CD14-positive monocyte (primary cell): ENCODE measurements around the gene SPN. TPM values are rescaled to one million over a fixed set of nuclear protein-coding genes. Genes with fewer than 3 reads are reported as not detected.

Source experiments
- DNase-seq, 3 donors: peaks; one replicate each; pipeline ENCODE4 v3.0.0-alpha.2; 2011 to 2022
- H2AFZ ChIP-seq: 2 replicates; pipeline ENCODE4 v1.6.0; 2012; ENCODE audit warnings: mild to moderate bottlenecking, low read depth, low read length, inconsistent platforms; ENCODE audit not compliant: insufficient read depth, poor library complexity, severe bottlenecking
- H3K27ac ChIP-seq, 2 donors: 1 replicate in 1 of 2; 2 replicates in 1 of 2; pipeline ENCODE4 v1.5.1; 2012 to 2013; ENCODE audit warnings: low read length in 2 of 2, control low read depth in 1 of 2, inconsistent platforms in 1 of 2, low read depth in 1 of 2, mild to moderate bottlenecking in 1 of 2
- H3K27me3 ChIP-seq, 2 donors: one replicate each; pipeline versions ENCODE4 v1.6.0 to v1.6.1; 2011 to 2013; ENCODE audit warnings: low read length in 2 of 2; ENCODE audit not compliant: control insufficient read depth in 2 of 2, insufficient read depth in 2 of 2
- H3K36me3 ChIP-seq, 2 donors: replicated peaks in 1 of 2; 1 replicate in 1 of 2; 2 replicates in 1 of 2; pipeline versions ENCODE4 v1.5.1 to v1.6.1; 2012 to 2013; ENCODE audit warnings: low read length in 2 of 2, control low read depth in 1 of 2, inconsistent platforms in 1 of 2, mild to moderate bottlenecking in 1 of 2; ENCODE audit not compliant: insufficient read depth in 2 of 2, control insufficient read depth in 1 of 2
- H3K4me1 ChIP-seq, 2 donors: 1 replicate in 1 of 2; 2 replicates in 1 of 2; pipeline versions ENCODE4 v1.5.1 to v1.6.1; 2012 to 2013; ENCODE audit warnings: low read length in 2 of 2, control low read depth in 1 of 2, inconsistent platforms in 1 of 2, mild to moderate bottlenecking in 1 of 2, moderate library complexity in 1 of 2; ENCODE audit not compliant: insufficient read depth in 2 of 2, control insufficient read depth in 1 of 2
- H3K4me2 ChIP-seq: replicated peaks from 2 replicates; pipeline ENCODE3; 2012; ENCODE audit warnings: low read length, moderate library complexity, mild to moderate bottlenecking; ENCODE audit not compliant: poor library complexity, severe bottlenecking; ENCODE audit errors: extremely low read depth
- H3K4me3 ChIP-seq, 3 experiments: fragments of 200-600 bp in 1 of 3; sonication (generic) in 1 of 3; replicated peaks in 1 of 3; 1 replicate in 2 of 3; 2 replicates in 1 of 3; pipeline ENCODE4 v1.5.1; 2011 to 2013; ENCODE audit warnings: low read length in 3 of 3, mild to moderate bottlenecking in 3 of 3, control low read depth in 2 of 3, low read depth in 2 of 3, inconsistent platforms in 1 of 3, moderate library complexity in 1 of 3
- H3K79me2 ChIP-seq: 2 replicates; pipeline ENCODE4 v1.6.0; 2012; ENCODE audit warnings: mild to moderate bottlenecking, control low read depth, inconsistent platforms, low read length, moderate library complexity; ENCODE audit not compliant: insufficient read depth
- H3K9ac ChIP-seq: 2 replicates; pipeline ENCODE4 v1.6.0; 2017; ENCODE audit warnings: low read length, mild to moderate bottlenecking; ENCODE audit not compliant: insufficient read depth, poor library complexity, severe bottlenecking
- H3K9me3 ChIP-seq, 2 donors: replicated peaks in 1 of 2; 1 replicate in 1 of 2; 2 replicates in 1 of 2; pipeline versions ENCODE4 v1.5.1 to v1.6.1; 2012 to 2013; ENCODE audit warnings: low read length in 2 of 2, control low read depth in 1 of 2; ENCODE audit not compliant: control insufficient read depth in 1 of 2, insufficient read depth in 1 of 2
- H4K20me1 ChIP-seq: 2 replicates; pipeline ENCODE4 v1.6.0; 2012; ENCODE audit warnings: mild to moderate bottlenecking, low read length, control low read depth, moderate library complexity; ENCODE audit not compliant: insufficient read depth
- H3K27ac Mint-ChIP-seq, 7 donors: one replicate each; pipeline ENCODE4 v1.8.0; 2020; ENCODE audit warnings: mild to moderate bottlenecking in 7 of 7, mixed read lengths in 7 of 7, moderate library complexity in 6 of 7, inconsistent platforms in 2 of 7
- H3K27me3 Mint-ChIP-seq, 3 donors: one replicate each; pipeline ENCODE4 v1.8.0; 2021 to 2022; ENCODE audit warnings: low read depth in 3 of 3, mild to moderate bottlenecking in 3 of 3, mixed read lengths in 3 of 3, moderate library complexity in 3 of 3, inconsistent platforms in 1 of 3
- H3K36me3 Mint-ChIP-seq, 2 donors: one replicate each; pipeline ENCODE4 v1.8.0; 2020; ENCODE audit warnings: mixed read lengths in 2 of 2, inconsistent platforms in 1 of 2, mild to moderate bottlenecking in 1 of 2
- H3K4me1 Mint-ChIP-seq: one replicate; pipeline ENCODE4 v1.8.0; 2020; ENCODE audit warnings: mild to moderate bottlenecking, mixed read lengths
- H3K4me3 Mint-ChIP-seq, 2 donors: one replicate each; pipeline ENCODE4 v1.8.0; 2020; ENCODE audit warnings: mild to moderate bottlenecking in 2 of 2, mixed read lengths in 2 of 2, moderate library complexity in 1 of 2
- H3K9me3 Mint-ChIP-seq, 7 donors: one replicate each; pipeline ENCODE4 v1.8.0; 2020 to 2022; ENCODE audit warnings: mixed read lengths in 7 of 7, mild to moderate bottlenecking in 6 of 7, moderate library complexity in 6 of 7, inconsistent platforms in 2 of 7
- CTCF ChIP-seq: fragments of 200-600 bp; IDR thresholded peaks from one replicate; pipeline ENCODE4 v1.8.0; 2022; ENCODE audit warnings: antibody characterized with exemption, mild to moderate bottlenecking
- WGBS: methylation state at CpG from one replicate; pipeline ENCODE4 v1.1.5; 2013; ENCODE audit warnings: missing lambda C conversion rate; ENCODE audit not compliant: insufficient coverage; 5-methylcytosine and 5-hydroxymethylcytosine counted together
- intact Hi-C, 2 donors: fragments of 100-400 bp; cut with micrococcal nuclease; formaldehyde crosslinking; loops; one replicate each; pipeline versions ENCODE4 v1.15.0 to v1.15.1; 2023
- polyA plus RNA-seq, 3 donors: library from polyadenylated mRNA; depleted of rRNA in 1 of 3; unstranded in 2 of 3; stranded (reverse) in 1 of 3; fragments of 300-500 nt in 2 of 3; fragments of >200 nt in 1 of 3; fragmentation: Illumina TruSeq in 2 of 3; gene quantifications; 1 replicate in 2 of 3; 2 replicates in 1 of 3; pipeline ENCODE4 v1.2.3, GENCODE V29; 2012 to 2021

SPN gene
- polyA plus RNA-seq, 3 donors: 42.4 to 71.0 (median 46.6) TPM

GRCh38 chr16:29714396-29714795 is 51.3 kb downstream of the SPN start:
- Histone ChIP-seq H3K79me2 (no peaks in the 10 kb centered on the region), H4K20me1 (no peaks in the 10 kb centered on the region), H3K9ac (no peak overlapping the region), H3K36me3 (no peaks in the 10 kb centered on the region), H3K4me2 (no peak overlapping the region), H3K27me3 (no peaks in the 10 kb centered on the region), H3K4me3 (no peak overlapping the region), H2AFZ (no peak overlapping the region), H3K27ac (no peak overlapping the region), H3K9me3 (no peaks in the 10 kb centered on the region), H3K4me1 (peaks cover 22 to 30% of the 10 kb centered on the region in 2 donors)
- Mint-ChIP-seq H3K4me3 (no peak overlapping the region), H3K27ac (no peak overlapping the region), H3K27me3 (peaks cover 3 to 5% (median 5%) of the 10 kb centered on the region in 3 donors), H3K36me3 (no peaks in the 10 kb centered on the region), H3K9me3 (peaks cover 0 to 2% (median 0%) of the 10 kb centered on the region in 7 donors), H3K4me1 (peaks cover 26% of the 10 kb centered on the region)
- intact Hi-C loops: loop anchor here (5.0 to 10.0 kb wide), 2 partner anchors 33 to 50 kb away; partner anchors contain the start of gene C16orf54 (in 1 of the 2)
- WGBS: no CpG with 5 or more reads among the region's 2 CpGs
- TF ChIP-seq CTCF: no peak
- no peak for DNase-seq

- Histone ChIP-seq H3K4me1 (peaks cover 22 to 29% of the 10 kb centered on the region in 2 donors), H3K27ac (no peak overlapping the region), H3K9ac (no peak overlapping the region), H3K36me3 (no peaks in the 10 kb centered on the region), H3K27me3 (no peaks in the 10 kb centered on the region), H3K4me2 (no peak overlapping the region), H3K79me2 (no peaks in the 10 kb centered on the region), H3K9me3 (no peaks in the 10 kb centered on the region), H4K20me1 (no peaks in the 10 kb centered on the region), H2AFZ (no peak overlapping the region), H3K4me3 (no peak overlapping the region)
- H3K9me3 Mint-ChIP-seq: peaks cover 0 to 2% (median 0%) of the 10 kb centered on the region in 7 donors
- H3K4me1 Mint-ChIP-seq: peaks cover 23% of the 10 kb centered on the region
- no peaks in the 10 kb centered on the region for H3K36me3 Mint-ChIP-seq
- H3K4me3 Mint-ChIP-seq: no peak overlapping the region
- TF ChIP-seq CTCF: no peak
- no peak for DNase-seq
- H3K27me3 Mint-ChIP-seq: peaks cover 2 to 3% (median 3%) of the 10 kb centered on the region in 3 donors
- WGBS: no CpG with 5 or more reads among the region's 1 CpG
- H3K27ac Mint-ChIP-seq: no peak overlapping the region
- intact Hi-C loops: loop anchor here (5.0 to 10.0 kb wide), 2 partner anchors 32 to 50 kb away; partner anchors contain the start of gene C16orf54 (in 1 of the 2)
Measured at GRCh38 chr16:29714972-29715371, 51.9 kb downstream of the SPN start.
